Jurkat, Clone E6-1 (cell line): ENCODE results near the gene DNAJC22.
"Not testable (repeated sequence)": the region's sequence is repeated elsewhere in the genome, so short reads cannot be mapped to it uniquely, and the experiment has no call there.

Source experiments
- DNase-seq: peaks from one replicate; pipeline ENCODE4 v3.0.0-alpha.2; 2011; ENCODE audit warnings: low read depth, low spot score
- H3K4me3 ChIP-seq: 2 replicates; pipeline ENCODE4 v1.5.1; 2011; ENCODE audit warnings: mild to moderate bottlenecking, low read length, control low read depth, moderate library complexity

Gene DNAJC22

GRCh38 chr12:49330032-49330619 lies 16.6 kb upstream of the DNAJC22 start:
- no peak overlapping the region for H3K4me3 ChIP-seq
- DNase-seq, result no peak

- no peak overlapping the region for H3K4me3 ChIP-seq
Observed at GRCh38 chr12:49330631-49331379, 15.9 kb upstream of the DNAJC22 start.

GRCh38 chr12:49331380-49332222 lies 15.1 kb upstream of the DNAJC22 start:
- no peak overlapping the region for H3K4me3 ChIP-seq
- no peak for DNase-seq

More at GRCh38 chr12:49330631-49331379, 15.9 kb upstream of the DNAJC22 start:
- DNase-seq, result no peak

GRCh38 chr12:49332441-49332861 lies 14.2 kb upstream of the DNAJC22 start:
- no peak for DNase-seq
- no peak overlapping the region for H3K4me3 ChIP-seq

DNA sequence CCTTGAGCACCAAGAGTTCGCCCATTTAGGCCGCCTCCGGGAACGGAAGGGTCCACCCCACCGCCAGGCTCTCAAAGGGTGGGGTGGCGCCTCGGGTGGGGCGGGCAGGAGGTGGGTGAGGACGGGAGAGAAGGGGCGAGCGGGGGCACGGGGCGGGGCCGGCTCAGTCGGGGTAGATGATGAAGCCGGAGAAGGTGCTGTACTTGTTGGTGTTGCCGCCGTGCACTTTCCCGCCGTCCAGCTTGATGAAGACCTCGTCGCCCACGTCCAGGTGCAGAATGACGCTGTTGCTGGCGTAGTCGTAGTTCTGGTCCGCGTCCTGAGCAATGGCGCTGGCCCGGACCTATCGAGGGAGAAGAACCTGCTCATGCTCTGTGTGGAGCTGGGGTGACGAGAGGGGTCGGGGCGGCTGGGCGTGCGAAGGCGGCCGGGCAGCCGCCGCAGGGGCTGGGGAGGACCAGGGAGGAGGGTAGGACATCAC lies 13.8 kb upstream of the DNAJC22 start:
- DNase-seq, result no peak
- H3K4me3 ChIP-seq, result no peak overlapping the region

GRCh38 chr12:49333778-49334177 lies 12.9 kb upstream of the DNAJC22 start:
- not testable (repeated sequence) for H3K4me3 ChIP-seq, DNase-seq

DNA sequence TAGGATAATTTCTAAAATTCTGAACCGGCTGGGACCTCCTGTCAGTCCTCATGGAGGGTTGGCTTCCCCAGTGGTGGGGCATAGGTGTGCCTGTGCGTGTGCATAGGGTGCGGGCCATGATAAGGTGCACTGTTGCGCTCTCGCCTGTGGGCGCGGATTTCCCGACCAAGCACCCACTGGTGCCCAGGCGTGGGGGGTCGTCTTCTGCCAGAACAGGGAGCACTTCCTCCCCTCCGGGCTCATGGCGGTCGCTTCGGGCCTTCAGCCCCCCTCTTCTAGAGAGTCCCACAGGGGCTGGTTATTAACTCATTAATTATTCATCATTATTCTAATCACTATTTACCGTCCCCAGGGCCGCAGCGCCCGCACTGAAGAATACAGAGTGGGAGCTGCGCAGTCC lies 12.5 kb upstream of the DNAJC22 start:
- no peak overlapping the region for H3K4me3 ChIP-seq
- no peak for DNase-seq

- no peak for DNase-seq
Observed at GRCh38 chr12:49334681-49335080, 12.0 kb upstream of the DNAJC22 start.

GRCh38 chr12:49335118-49335954 lies 11.4 kb upstream of the DNAJC22 start:
- no peak for DNase-seq
- H3K4me3 ChIP-seq, result no peak overlapping the region

More at GRCh38 chr12:49334681-49335080, 12.0 kb upstream of the DNAJC22 start:
- H3K4me3 ChIP-seq, result no peak overlapping the region

- no peak for DNase-seq
- H3K4me3 ChIP-seq, result no peak overlapping the region
Observed at GRCh38 chr12:49335955-49336644, 10.6 kb upstream of the DNAJC22 start.

- H3K4me3 ChIP-seq, result peak within 1 kb of the TSS; percentile 50
- DNase-seq, result peak; percentile 54
Observed at GRCh38 chr12:49336645-49337584, 9.8 kb upstream of the DNAJC22 start, which contains the start of gene C1QL4. Gene C1QL4, minus strand, starts transcription at chr12:49337188. Its CDS starts 711 bp downstream, at chr12:49336477.

GRCh38 chr12:49338830-49339463 lies 7.7 kb upstream of the DNAJC22 start:
- H3K4me3 ChIP-seq, result no peak overlapping the region
- DNase-seq, result no peak

DNA sequence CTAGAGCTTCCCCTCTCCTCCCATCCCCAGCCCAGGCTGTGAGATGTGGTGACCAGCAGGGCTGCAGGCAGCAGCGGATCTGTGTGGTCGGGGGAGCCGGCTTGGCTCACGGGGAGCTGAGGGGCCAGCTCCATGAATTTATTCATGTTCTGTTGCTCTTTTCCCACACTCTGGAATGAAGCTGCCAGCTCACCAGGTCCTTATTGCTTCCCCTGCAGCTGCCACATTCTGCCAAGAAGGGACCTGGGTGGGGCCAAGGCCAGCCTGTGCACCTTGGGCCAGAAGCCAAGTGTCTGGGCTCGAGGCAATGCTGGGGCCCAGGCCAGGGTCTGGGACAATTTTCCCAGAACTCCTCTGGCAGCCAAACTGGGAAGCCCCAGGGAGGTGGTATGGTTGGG lies 7.2 kb upstream of the DNAJC22 start:
- no peak overlapping the region for H3K4me3 ChIP-seq
- DNase-seq, result no peak

DNA sequence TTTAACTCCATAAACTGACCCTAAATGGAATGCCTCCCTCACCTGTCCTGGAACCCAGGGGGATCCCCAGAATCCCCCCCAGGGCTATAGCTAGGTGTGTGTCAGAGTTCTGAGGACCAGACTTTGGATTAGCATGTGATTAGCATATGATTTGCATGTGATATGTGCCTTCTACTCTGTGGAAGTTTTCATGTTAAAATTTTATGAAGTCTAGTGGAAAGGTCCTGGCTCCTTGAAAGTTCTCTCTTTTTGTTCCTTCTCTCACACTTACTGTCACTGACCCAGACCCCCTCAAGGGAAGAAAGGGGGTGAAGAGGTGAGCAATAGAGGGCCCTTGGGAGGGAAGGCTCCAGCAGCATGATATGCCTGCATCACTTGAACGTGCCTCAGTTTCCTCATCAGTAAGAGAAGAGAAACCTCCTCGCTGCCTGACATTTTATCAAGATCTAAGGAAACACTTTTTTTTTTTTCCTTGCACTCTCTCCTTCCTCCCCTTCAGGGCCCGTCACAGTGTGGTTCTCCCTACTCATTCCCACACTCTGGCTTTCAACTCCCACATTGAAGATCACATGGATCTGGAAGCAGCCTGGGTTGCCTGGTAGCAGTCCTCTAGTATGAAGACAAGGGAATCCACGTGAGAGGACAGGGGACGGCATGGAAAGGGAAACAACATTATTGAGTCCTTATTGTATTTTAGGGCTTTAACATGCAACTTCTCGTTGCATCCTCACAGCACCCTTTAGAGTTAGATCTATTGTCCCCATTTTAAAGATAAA lies 6.4 kb upstream of the DNAJC22 start:
- no peak for DNase-seq
- no peak overlapping the region for H3K4me3 ChIP-seq

- no peak for DNase-seq
- H3K4me3 ChIP-seq, result no peak overlapping the region
Observed at GRCh38 chr12:49340971-49341776, 5.5 kb upstream of the DNAJC22 start.

GRCh38 chr12:49341777-49342065 lies 5.0 kb upstream of the DNAJC22 start:
- H3K4me3 ChIP-seq, result no peak overlapping the region
- no peak for DNase-seq
